Endothelial cell (in vitro differentiated cells): ENCODE data around the gene FOXL1. TPM values are rescaled to one million over a fixed set of nuclear protein-coding genes. Genes with fewer than 3 reads are reported as not detected.

Experiments
- DNase-seq: peaks from one replicate; pipeline ENCODE4 v3.0.0; 2021; ENCODE audit warnings: low spot score
- H3K27ac Mint-ChIP-seq: one replicate; pipeline ENCODE4 v1.8.0; 2021; ENCODE audit warnings: mixed read lengths, inconsistent platforms; ENCODE audit not compliant: unreplicated experiment
- H3K27me3 Mint-ChIP-seq: one replicate; pipeline ENCODE4 v1.8.0; 2021; ENCODE audit warnings: mild to moderate bottlenecking, moderate library complexity, mixed read lengths, inconsistent platforms; ENCODE audit not compliant: unreplicated experiment
- H3K36me3 Mint-ChIP-seq: one replicate; pipeline ENCODE4 v1.8.0; 2021; ENCODE audit warnings: mild to moderate bottlenecking, low read depth, mixed read lengths, inconsistent platforms; ENCODE audit not compliant: unreplicated experiment
- H3K4me1 Mint-ChIP-seq: one replicate; pipeline ENCODE4 v1.8.0; 2021; ENCODE audit warnings: mild to moderate bottlenecking, mixed read lengths, inconsistent platforms; ENCODE audit not compliant: unreplicated experiment
- H3K4me3 Mint-ChIP-seq: one replicate; pipeline ENCODE4 v1.8.0; 2021; ENCODE audit warnings: mild to moderate bottlenecking, mixed read lengths, inconsistent platforms; ENCODE audit not compliant: unreplicated experiment
- H3K9me3 Mint-ChIP-seq: one replicate; pipeline ENCODE4 v1.8.0; 2021; ENCODE audit warnings: mixed read lengths, inconsistent platforms; ENCODE audit not compliant: unreplicated experiment
- total RNA-seq: library from RNA; stranded (reverse); fragmentation: NEBNext Ultra II Directional; extraction: Animal tissue kit (Norgen Biotek cat#: 25700); gene quantifications from one replicate; pipeline ENCODE4 v1.2.1, GENCODE V29; 2021; ENCODE audit not compliant: unreplicated experiment
- TF ChIP-seq, protein P1 (sequence below): fragments of 200-600 bp; sonication (generic); IDR thresholded peaks from one replicate; pipeline ENCODE4 v1.5.0; 2021; ENCODE audit warnings: antibody characterized with exemption; ENCODE audit not compliant: unreplicated experiment

FOXL1 gene
- total RNA-seq, 1 donor from 2014 or later, result 3.4 TPM

DNA sequence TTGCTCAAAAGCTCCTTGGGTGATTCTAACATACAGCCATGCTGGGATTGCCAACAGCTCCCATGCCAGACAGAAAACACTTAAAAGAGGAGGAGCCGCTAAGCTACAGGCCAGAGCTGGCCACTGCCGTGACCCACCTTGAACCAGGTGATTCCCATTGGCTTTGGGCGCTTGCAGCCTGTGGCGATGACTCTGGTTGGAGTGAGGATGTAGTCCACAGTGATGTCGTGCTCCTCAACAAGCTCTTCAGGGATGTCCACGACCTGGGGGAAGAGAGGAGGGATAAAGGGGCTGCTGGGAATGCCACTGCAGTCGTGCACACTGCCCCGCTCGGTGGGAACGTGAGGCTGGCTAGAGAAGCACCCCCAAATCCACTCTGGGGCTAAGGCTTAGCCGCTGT is 36.8 kb upstream of the FOXL1 start:
- peaks cover 33% of the 10 kb centered on the region for H3K36me3 Mint-ChIP-seq
- H3K4me1 Mint-ChIP-seq, result no peaks in the 10 kb centered on the region
- no peak for DNase-seq
- H3K9me3 Mint-ChIP-seq, result no peaks in the 10 kb centered on the region
- TF ChIP-seq, protein P1, sequence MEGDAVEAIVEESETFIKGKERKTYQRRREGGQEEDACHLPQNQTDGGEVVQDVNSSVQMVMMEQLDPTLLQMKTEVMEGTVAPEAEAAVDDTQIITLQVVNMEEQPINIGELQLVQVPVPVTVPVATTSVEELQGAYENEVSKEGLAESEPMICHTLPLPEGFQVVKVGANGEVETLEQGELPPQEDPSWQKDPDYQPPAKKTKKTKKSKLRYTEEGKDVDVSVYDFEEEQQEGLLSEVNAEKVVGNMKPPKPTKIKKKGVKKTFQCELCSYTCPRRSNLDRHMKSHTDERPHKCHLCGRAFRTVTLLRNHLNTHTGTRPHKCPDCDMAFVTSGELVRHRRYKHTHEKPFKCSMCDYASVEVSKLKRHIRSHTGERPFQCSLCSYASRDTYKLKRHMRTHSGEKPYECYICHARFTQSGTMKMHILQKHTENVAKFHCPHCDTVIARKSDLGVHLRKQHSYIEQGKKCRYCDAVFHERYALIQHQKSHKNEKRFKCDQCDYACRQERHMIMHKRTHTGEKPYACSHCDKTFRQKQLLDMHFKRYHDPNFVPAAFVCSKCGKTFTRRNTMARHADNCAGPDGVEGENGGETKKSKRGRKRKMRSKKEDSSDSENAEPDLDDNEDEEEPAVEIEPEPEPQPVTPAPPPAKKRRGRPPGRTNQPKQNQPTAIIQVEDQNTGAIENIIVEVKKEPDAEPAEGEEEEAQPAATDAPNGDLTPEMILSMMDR, result no peak
- peaks cover 3% of the 10 kb centered on the region for H3K27me3 Mint-ChIP-seq
- H3K4me3 Mint-ChIP-seq, result no peak overlapping the region
- H3K27ac Mint-ChIP-seq, result no peak overlapping the region

DNA sequence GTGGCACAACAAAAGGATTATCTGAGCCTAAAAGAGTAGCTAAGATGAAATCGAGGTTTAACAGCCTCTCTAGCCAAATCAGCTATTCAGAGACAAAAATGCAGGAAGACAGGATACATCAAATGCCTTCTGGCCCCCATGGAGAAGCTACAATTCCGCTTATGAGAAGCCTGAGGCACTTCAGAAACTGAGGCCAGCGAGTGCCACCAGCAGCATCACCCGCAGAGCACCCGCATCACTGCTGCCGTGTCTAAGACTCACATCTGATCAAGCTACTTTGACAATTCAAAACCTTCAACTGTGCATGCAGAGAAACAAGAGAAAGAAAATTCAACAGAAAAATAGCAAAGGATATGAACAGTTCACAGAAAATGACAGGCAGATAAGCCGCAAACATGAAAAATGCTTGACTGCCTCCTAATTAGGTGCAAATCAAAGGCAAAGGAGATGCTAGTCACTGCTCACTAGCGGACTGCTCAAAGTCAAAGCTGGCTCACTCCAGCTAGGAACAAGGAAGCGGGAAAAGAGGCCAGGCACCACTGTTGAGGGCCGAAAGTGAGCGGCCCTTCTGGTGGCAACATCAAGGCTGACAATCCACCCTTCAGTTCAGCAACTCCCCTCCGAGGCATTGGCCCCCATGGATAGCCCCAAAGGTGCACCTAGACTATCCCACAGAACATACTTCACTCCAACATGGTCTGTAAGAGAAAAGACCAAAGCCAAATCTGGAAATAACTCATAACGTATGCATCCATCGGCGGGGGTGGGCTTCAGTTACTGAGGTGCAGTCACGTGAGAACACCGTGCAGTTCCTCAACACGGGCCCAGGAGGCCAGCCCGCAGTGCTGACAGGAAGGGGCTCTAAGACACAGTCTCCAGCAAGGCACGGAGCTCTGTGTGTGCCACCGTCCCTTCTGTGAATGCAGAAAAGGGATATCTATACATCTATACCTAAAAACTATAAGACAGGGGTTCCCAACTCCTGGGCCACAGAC is 35.3 kb upstream of the FOXL1 start:
- Mint-ChIP-seq H3K4me1 (no peaks in the 10 kb centered on the region), H3K4me3 (no peak overlapping the region), H3K27me3 (peaks cover 3% of the 10 kb centered on the region), H3K9me3 (no peaks in the 10 kb centered on the region), H3K36me3 (peaks cover 33% of the 10 kb centered on the region), H3K27ac (no peak overlapping the region)
- TF ChIP-seq, protein P1, result no peak
- DNase-seq, result no peak

DNA sequence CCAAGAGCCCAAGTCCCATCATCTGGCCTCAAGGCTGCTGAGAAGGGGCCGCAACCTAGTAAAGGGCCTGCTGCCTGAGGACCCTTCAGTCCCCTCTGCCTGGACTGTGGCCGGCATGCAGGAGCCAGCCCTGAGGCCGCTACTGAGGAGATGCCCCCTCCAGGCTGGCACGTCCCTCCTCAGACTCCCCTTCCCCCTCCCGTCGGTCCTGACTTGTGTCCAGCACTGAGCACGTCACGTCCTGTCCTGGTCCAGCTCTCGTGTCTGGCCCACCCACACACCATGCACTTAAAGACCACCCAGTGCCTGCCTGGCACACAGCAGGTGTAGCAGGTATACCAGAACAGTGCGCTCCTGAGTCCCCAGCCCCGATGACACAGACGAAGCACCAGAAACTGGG is 32.9 kb upstream of the FOXL1 start:
- peaks cover 1% of the 10 kb centered on the region for H3K27me3 Mint-ChIP-seq
- H3K4me3 Mint-ChIP-seq, result peak overlapping the region; percentile 25
- TF ChIP-seq, protein P1, result no peak
- no peaks in the 10 kb centered on the region for H3K9me3 Mint-ChIP-seq
- H3K4me1 Mint-ChIP-seq, result no peaks in the 10 kb centered on the region
- H3K36me3 Mint-ChIP-seq, result peaks cover 26% of the 10 kb centered on the region
- H3K27ac Mint-ChIP-seq, result no peak overlapping the region
- no peak for DNase-seq

DNA sequence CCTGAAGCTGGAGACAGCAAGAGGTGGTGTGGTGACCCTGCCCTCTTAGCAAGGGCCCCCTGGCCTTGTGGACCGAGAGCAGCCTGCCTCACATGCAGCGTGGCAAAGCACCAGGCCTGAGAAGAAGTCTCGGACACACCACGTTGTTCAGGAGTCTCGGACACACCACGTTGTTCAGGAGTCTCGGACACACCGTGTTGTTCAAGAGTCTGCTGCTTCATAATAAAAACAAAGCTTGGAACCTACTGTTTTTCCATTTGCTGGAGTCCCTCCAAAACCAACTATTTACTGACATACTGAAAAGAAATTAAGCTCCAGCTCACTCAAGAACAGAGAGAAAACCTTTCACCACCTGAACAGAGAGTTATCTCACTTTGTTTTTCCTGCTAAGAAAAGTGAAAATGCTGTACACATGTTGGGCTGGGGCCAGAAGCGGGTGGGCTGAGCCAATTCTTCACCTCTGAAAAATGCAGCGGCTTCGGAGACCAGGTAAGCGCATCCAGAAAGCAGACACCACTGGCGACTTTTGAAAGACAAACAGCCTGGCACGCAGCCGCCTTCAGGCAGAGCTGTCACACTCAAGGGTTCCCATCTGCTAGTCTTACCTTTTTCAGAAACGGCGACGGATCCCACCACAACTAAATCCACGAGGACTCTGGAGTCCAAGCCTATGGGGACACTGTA is 32.3 kb upstream of the FOXL1 start:
- no peak for DNase-seq
- no peak overlapping the region for H3K27ac Mint-ChIP-seq
- H3K4me3 Mint-ChIP-seq, result peak overlapping the region; percentile 21
- TF ChIP-seq, protein P1, result no peak
- peaks cover 25% of the 10 kb centered on the region for H3K36me3 Mint-ChIP-seq
- H3K4me1 Mint-ChIP-seq, result no peaks in the 10 kb centered on the region
- H3K27me3 Mint-ChIP-seq, result peaks cover 1% of the 10 kb centered on the region
- H3K9me3 Mint-ChIP-seq, result no peaks in the 10 kb centered on the region

DNA sequence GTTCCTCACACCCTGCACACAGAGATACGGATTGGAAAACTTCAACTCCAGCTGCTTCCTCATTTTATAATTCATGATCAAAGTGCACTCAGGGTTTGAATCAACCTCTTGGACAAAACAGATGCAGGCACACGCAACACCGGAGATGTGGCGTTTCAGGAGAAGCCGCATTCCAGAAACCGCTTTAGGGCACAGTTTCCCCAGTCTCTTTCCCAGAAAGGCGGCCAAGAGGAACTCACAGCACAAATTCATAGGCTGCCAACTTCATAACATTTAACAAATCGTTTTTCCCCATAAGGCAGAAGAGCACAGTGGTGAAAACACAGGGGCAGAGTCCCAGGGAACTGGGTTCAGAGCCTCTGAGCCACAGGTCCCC is 31.7 kb upstream of the FOXL1 start:
- peaks cover 1% of the 10 kb centered on the region for H3K27me3 Mint-ChIP-seq
- H3K9me3 Mint-ChIP-seq, result no peaks in the 10 kb centered on the region
- peak overlapping the region; percentile 21 for H3K4me3 Mint-ChIP-seq
- no peaks in the 10 kb centered on the region for H3K4me1 Mint-ChIP-seq
- TF ChIP-seq, protein P1, result no peak
- DNase-seq, result no peak
- H3K27ac Mint-ChIP-seq, result peak overlapping the region; percentile 48
- peaks cover 22% of the 10 kb centered on the region for H3K36me3 Mint-ChIP-seq
